GM21360 (cell line): Measurements from ENCODE around the gene CAVIN4.
A peak's percentile ranks its signal among the peaks of the same experiment; 100 is the strongest.

Source experiments
- ATAC-seq: cut with Tn5 transposase; IDR thresholded peaks from one replicate; pipeline ENCODE4 v1.9.1; 2021; ENCODE audit warnings: mild to moderate bottlenecking, moderate library complexity; ENCODE audit not compliant: unreplicated experiment

The CAVIN4 gene

DNA sequence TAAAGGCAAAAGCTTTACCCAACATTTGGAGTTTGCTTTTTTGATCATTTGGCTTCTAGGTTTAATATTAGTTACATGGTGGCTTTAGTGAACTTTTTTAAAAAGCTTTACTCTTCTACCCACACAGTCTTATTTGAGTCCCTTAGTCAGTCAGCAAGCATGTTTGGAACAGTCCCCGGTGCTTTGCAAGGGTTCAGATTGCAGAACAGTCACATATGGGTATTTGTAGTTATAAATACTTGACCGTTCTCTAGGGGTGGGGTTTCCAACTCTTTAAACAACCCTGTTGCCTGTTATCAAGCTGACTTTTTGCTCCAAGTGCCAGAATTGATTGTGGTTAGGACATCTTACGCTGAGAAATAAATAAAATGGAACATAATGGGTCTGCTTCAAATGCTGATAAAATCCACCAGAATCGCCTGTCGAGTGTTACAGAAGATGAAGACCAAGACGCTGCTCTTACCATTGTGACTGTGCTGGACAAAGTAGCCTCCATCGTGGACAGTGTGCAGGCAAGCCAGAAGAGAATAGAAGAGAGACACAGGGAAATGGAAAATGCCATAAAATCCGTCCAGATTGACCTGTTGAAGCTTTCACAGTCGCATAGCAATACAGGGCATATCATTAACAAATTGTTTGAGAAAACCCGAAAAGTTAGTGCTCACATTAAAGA, at the start of gene CAVIN4:
Gene CAVIN4, plus strand, starts transcription at position 304 of the 673 bp plus-strand sequence. Its CDS starts 65 bp downstream, at position 369.
- no peak for ATAC-seq

- ATAC-seq: no peak
Measured at GRCh38 chr9:100534401-100534800, 43.5 kb upstream of the CAVIN4 start.

GRCh38 chr9:100540327-100540726, 37.6 kb upstream of the CAVIN4 start:
- no peak for ATAC-seq

DNA sequence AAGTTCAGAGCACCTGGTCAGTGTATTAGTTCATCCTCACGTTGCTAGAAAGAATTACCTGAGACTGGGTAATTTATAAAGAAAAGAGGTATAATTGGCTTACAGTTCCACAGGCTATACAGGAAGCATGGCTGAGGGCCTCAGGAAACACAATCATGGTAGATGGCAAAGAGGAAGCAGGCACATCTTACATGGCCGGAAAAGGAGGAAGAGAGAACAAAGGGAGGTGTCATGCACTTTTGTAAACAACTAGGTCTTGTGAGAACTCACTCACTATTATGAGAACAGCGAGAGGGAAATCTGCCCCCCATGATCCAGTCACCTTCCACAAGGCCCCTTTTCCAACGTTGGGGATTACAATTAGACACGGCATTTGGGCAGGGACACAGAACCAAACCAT, 28.8 kb upstream of the CAVIN4 start:
- ATAC-seq: no peak

DNA sequence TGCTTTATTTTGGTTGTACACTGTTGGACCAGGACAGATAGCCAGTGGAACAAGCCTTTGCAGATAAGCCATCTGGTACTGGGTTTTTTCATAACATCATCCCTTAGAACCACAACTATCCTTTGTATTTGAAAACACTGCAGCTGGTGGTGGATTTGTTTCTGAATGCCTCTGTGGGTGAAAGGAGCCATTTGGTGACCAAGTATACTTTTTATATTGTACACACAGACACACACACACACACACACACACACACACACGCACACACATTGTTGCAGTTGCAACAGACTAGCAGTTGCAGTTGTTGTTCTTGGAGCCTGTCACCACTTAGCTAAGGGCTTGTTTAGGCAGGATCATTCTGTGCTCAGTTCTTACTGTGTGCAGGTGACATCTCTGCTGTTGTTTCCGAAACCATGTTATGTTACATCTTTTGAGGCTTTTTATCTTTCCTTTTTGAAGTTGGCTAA, 22.9 kb upstream of the CAVIN4 start:
- ATAC-seq: peak; percentile 30

DNA sequence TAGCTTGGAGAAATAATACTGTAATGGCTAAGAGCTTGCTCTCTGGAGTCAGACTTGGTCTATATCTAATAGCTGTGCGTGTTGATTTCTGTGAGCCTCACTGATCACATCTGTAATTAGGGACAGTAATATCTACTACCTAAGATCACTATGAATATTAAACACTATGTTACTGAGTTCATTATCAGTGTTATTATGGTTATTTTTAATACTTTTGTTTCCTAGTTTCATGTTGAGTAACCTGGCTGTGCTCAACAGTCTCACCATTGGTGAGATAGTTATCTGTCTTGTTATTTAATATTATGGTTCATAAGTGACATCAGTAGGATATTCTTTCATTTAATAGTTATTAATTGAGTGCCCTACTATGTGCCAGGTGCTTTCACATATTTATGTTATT, 22.4 kb upstream of the CAVIN4 start:
- ATAC-seq: peak; percentile 72

- ATAC-seq: no peak
Measured at GRCh38 chr9:100557053-100557452, 20.8 kb upstream of the CAVIN4 start.

DNA sequence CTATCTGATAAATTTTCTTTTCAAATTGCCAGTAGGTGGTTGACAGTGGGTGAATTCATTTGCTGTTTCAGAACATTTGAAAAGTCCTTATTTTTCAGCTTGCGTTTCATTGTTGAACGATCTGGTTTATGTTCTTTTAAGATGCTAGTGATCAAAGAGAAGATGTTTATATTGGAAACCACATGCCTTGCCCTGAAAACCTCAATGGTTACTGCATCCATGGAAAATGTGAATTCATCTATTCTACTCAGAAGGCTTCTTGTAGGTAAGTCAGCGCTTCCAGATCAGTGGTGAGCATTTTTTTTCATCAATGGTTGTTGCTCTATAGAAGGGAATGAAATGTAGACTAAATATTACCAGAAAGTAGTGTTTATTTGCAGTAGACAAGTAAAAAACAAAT, 16.6 kb upstream of the CAVIN4 start:
- ATAC-seq: no peak

GRCh38 chr9:100567856-100568255, 10.0 kb upstream of the CAVIN4 start:
- ATAC-seq: no peak

GRCh38 chr9:100573655-100574260, 4.1 kb upstream of the CAVIN4 start:
- no peak for ATAC-seq

DNA sequence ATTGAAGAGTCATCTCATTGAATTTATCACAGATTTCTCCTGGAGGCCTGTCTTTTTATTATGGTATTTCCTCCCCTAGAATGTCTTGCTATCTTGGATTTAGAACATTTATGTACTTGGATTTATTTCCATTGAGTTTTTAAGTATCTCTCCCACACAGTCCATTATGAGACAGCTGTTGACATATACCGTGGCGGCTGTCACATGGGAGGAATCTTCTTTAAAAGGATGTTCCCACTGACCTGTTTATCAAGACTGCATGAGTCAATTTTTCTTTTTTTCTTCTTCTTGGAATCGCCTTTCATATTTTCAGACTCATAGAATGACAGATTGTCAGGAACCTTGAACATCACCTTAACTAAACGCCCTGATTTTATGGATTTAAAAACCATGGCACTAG, 2.9 kb upstream of the CAVIN4 start:
- ATAC-seq: no peak

DNA sequence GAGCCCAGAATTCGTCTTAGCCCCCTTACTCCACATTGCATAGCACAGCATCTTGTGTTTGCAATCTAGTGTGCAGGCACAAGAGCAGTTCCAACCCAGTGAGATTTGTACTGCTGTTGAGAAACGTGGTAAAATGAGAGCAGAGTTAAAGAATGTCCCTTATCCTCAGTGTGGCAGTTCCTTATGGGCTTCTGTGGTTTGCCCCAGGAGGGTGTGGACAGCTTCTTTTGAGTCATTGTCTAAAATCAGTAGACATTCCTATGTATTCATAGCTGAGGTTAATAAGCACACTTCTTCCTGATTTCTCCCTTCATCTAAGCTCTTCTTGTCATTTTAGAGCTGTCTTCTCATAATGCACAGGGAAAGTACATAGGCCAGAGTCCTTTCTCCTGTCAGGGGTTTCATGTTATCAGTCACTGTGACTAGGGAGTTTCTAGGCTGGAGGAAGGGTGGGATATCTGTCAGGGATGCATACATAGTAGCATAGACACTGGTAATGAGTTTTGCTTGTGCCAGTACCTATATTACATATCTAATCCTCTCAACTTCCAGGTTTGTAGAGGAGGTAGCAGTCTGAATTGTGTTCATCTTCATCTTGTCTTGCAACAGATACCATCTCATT, 2.0 kb upstream of the CAVIN4 start:
- ATAC-seq: no peak

DNA sequence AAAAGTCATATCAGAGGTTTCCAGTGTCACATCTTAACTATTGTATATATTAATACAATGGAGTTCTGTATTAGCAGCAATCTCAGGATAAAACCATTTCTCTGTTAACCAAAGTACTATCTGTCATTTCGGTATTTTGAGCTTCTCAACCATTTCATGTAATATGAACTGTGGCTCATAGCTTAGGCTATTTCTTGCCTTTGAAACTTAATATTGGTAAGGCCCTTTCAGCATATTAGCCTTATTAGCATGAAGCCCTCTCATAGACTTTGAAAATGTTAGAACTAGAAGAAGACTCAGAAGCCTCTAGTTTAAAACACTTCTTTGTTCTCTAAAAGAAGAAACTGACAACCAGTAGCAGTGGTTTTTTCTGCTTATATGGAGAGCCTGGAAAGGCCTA, 731 bp downstream of the CAVIN4 start:
- ATAC-seq: no peak

- ATAC-seq: no peak
Measured at GRCh38 chr9:100579665-100580064, 1.8 kb downstream of the CAVIN4 start.

DNA sequence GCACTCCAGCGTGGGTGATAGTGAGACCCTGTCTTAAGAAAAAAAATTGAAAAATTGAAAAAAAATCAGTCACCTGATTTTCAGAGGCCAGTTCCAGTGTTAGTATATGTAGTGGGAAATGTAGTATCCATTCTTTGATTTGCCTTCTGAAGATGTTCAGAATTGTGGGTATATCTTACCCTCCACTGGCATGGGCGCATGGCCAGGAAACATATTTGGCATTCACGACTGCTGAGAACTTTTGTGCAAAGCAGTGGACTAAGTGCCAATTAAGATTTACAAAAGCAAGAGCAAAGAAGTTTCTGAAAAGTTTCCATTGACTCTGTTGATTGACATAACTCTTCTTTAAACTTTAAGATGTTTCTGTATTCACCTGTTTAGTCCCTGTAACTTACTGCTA, 2.4 kb downstream of the CAVIN4 start:
- no peak for ATAC-seq

DNA sequence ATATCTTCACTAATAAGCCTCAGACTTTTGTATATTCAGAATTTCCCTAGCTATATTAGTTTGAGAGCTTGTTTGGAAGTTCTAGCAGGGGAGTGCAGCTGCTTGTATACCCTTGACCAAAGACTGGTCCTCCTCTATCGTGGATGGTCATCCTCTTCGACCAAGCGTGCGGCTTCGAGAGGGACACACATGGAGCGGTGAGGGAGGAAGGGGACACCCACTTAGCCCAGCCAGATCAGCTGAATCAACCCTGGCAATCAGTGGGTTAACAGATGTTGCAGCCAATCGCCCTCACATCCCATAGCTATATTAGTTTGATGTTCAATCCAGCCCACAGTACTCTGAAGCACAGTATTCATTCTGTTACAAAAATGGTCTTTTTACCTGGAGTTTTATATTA, 3.2 kb downstream of the CAVIN4 start:
- no peak for ATAC-seq

DNA sequence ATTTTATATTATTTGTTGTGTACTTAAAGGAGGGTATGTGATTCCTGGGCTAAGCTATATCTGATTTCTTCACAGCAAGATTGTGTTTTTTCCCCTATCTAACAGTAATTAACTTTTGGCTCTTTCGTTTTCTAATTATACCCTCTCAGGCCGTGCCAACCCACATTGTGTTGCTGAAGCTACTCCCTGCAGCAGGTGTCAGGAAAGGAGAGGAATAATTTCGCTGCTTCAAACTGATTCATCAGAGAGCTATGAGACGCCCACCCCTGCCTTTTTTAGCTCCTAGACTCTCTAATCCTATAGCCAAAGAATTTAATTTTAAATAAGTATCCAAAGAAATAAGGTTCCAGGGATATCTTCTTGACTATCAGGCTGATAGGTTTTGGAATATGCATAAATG, 3.8 kb downstream of the CAVIN4 start:
- no peak for ATAC-seq

DNA sequence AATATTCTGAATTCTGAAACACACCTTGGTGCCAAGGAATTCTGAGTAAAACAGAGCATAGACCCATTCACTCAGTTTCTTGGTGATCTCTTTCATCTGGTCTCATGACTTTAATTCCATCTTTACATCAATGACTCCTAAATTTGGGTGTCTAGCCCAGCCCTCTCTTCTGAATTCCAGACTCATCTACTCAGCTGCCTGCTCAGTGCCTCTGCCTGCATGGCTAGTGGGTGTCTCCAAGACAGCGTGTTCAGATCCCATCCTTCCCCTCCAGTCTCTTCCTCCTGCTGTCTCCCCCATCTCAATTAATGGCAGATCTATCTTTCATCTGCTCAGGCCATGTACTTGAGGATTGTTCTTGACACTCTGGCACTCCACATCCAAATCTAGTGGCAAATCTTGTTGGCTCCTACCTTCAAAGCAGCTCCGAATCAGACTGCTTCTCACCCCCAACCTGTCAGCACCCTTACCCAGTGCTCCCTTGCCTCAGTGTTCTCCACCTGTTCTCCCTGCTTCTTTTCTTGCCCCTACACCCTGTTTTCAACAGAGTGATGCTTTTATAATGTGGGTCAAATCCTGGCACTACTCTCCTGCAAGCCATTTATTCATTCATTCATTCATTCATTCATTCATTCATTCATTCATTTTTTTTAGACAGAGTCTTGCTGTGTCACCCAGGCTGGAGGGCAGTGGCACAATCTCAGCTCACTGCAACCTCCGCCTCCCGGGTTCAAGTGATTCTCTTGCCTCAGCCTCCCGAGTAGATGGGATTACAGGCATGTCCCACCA, 5.3 kb downstream of the CAVIN4 start:
- no peak for ATAC-seq

DNA sequence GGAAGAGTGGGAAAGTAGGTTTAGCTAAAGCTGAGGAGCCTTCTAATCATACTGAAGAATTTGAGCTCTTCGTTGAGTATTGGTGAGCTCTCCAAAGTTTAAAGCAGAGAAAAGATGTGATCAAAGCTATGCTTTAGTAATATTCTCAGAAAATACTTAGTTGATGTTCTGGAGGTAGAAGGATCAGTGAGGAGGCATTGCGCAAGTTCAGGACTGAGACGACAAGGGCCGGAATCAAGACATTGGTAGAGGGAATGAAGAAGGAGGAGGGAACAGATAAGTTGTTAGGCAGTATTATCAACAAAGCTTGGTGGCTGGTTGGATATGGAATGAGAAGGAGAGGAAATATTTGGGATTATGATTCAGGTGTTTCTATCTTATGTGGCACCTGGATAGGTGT, 7.1 kb downstream of the CAVIN4 start:
- ATAC-seq: no peak

- no peak for ATAC-seq
Measured at GRCh38 chr9:100586093-100586492, 8.2 kb downstream of the CAVIN4 start.

DNA sequence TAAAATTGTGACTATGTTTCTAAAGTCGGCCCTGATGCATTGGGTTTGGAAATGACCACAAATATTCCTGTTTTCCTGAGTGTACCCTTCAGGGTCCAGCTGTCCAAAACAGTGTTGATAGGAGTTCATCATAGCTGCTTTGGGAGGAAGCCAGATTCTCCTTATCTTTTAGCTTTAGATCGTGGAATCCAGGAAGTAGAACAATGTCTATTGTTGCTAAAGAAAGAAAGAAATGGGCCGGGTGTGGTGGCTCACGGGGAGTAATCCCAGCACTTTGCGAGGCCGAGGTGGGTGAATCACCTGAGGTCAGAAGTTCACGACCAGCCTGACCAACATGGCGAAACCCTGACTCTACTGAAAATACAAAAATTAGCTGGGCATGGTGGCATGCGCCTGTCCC, 9.5 kb downstream of the CAVIN4 start:
- ATAC-seq: no peak

- ATAC-seq: no peak
Measured at GRCh38 chr9:100589582-100589981, 11.7 kb downstream of the CAVIN4 start.
